ENCODE results near the gene BMP7. TPM values are rescaled to one million over a fixed set of nuclear protein-coding genes. Genes with fewer than 3 reads are reported as not detected.

Gene BMP7
- total and polyA plus RNA-seq, 2 of the 8 experiments (the other 6 are each of a cell fraction or from before 2014, with no cell fraction given): 9.2 to 14.7 TPM

- Histone ChIP-seq H2AFZ (ENCODE audit: low read length) (no peak overlapping the region), H3K18ac (ENCODE audit: extremely low read depth, low read length) (no peak overlapping the region), H2BK20ac (ENCODE audit: low read length) (no peak overlapping the region), H3K27me3 (replicated peaks in 1 of 4; ENCODE audit: control insufficient read depth in 3 of 4, extremely low read depth in 1 of 4, insufficient read depth in 3 of 4, low read length in 3 of 4) (no peaks in the 10 kb centered on the region; a peak in 2 of 7 replicates), H2BK120ac (replicated peaks; ENCODE audit: low read depth, low read length) (no peak overlapping the region), H2AK5ac (ENCODE audit: low read depth, low read length) (no peak overlapping the region), H2BK15ac (ENCODE audit: low read length) (no peak overlapping the region), H3K4me1 (replicated peaks in 1 of 4; ENCODE audit: control insufficient read depth in 3 of 4, insufficient read depth in 4 of 4, low read length in 3 of 4) (peaks cover 0 to 3% (median 0%) of the 10 kb centered on the region in 4 experiments; a peak in 1 of 7 replicates), H3K9ac (replicated peaks in 1 of 4; ENCODE audit: extremely low read depth in 1 of 4, low read depth in 3 of 4, low read length in 3 of 4) (no peak overlapping the region), H3K23ac (ENCODE audit: insufficient read length) (no peak overlapping the region), H3K4ac (replicated peaks; ENCODE audit: insufficient read length, low read depth, low read length) (no peak overlapping the region), H3K36me3 (ENCODE audit: control insufficient read depth in 2 of 4, insufficient read depth in 4 of 4, low read length in 3 of 4) (peaks cover 0 to 5% (median 0%) of the 10 kb centered on the region in 4 experiments; a peak in 1 of 8 replicates), H3K27ac (ENCODE audit: low read depth, low read length) (no peak overlapping the region), H3K79me1 (ENCODE audit: low read depth, low read length) (no peaks in the 10 kb centered on the region), H4K8ac (ENCODE audit: extremely low read depth, insufficient read depth, low read length) (no peak overlapping the region), H3K79me2 (ENCODE audit: control insufficient read depth in 1 of 2, insufficient read depth in 2 of 2, low read length in 2 of 2) (no peaks in the 10 kb centered on the region), H3K56ac (replicated peaks; ENCODE audit: insufficient read length, low read depth, low read length) (no peak overlapping the region), H4K91ac (replicated peaks; ENCODE audit: insufficient read length, low read length) (no peak overlapping the region), H2BK12ac (ENCODE audit: low read depth, low read length) (no peak overlapping the region), H3K4me3 (ENCODE audit: extremely low read depth in 1 of 4, insufficient read depth in 2 of 4, low read depth in 3 of 4, low read length in 4 of 4) (no peak overlapping the region), H3K14ac (ENCODE audit: insufficient read length) (no peak overlapping the region), H4K5ac (ENCODE audit: insufficient read length, low read depth, low read length) (no peak overlapping the region), H3K4me2 (ENCODE audit: insufficient read depth in 1 of 2, low read depth in 2 of 2, low read length in 2 of 2) (no peak overlapping the region), H2BK5ac (ENCODE audit: low read depth, low read length) (no peak overlapping the region), H3K23me2 (ENCODE audit: low read depth, low read length) (no peaks in the 10 kb centered on the region), H3K9me3 (ENCODE audit: insufficient read depth in 2 of 2, low read depth in 1 of 2, low read length in 1 of 2) (peaks cover 0 to 11% of the 10 kb centered on the region in 2 experiments; a peak in 2 of 4 replicates), H4K20me1 (replicated peaks in 1 of 2; ENCODE audit: control insufficient read depth in 1 of 2, insufficient read depth in 2 of 2, low read length in 2 of 2) (no peaks in the 10 kb centered on the region)
- no peak for FAIRE-seq
- DNase-seq (ENCODE audit: low read depth in 1 of 2, low spot score in 2 of 2): no peak
- WGBS, 2 experiments (ENCODE audit: extremely low coverage in 1 of 2, insufficient coverage in 1 of 2, insufficient read length in 1 of 2, insufficient replicate concordance in 2 of 2, low coverage in 1 of 2, low lambda C conversion rate in 2 of 2, missing lambda C conversion rate in 1 of 2): 90% methylated on average over 13 of the region's 13 CpGs; no CpG with 5 or more reads in 1 of the 2 experiments
- CTCF ChIA-PET (ENCODE audit: partially characterized antibody): no interaction called here
- POLR2A ChIA-PET (ENCODE audit: partially characterized antibody): no interaction called here
- TF ChIP-seq EZH2 (IDR thresholded peaks at IDR 0.05; ENCODE audit: low read depth, low read length, severe bottlenecking) (no peak), ATF2 (IDR thresholded peaks at IDR 0.05; ENCODE audit: low read length) (no peak), MAFK (IDR thresholded peaks at IDR 0.05; ENCODE audit: low read depth, low read length) (no peak), YY1 (IDR thresholded peaks at IDR 0.05; ENCODE audit: low read depth, low read length) (no peak), FOSL1 (IDR thresholded peaks at IDR 0.05; ENCODE audit: insufficient read depth, low read depth, low read length) (no peak), TCF12 (IDR thresholded peaks at IDR 0.05; ENCODE audit: low read depth, low read length) (no peak), JUN (IDR thresholded peaks at IDR 0.05; ENCODE audit: low read depth, low read length) (no peak), SIN3A (conservative IDR thresholded peaks at IDR 0.05 in 1 of 2, IDR thresholded peaks at IDR 0.05 in 1 of 2; ENCODE audit: low read depth in 1 of 2, low read length in 2 of 2) (no peak), HDAC6 (IDR thresholded peaks at IDR 0.05; ENCODE audit: low read depth, low read length) (no peak), KDM5A (IDR thresholded peaks at IDR 0.05; ENCODE audit: low read length) (no peak), BACH1 (IDR thresholded peaks at IDR 0.05; ENCODE audit: low read length) (no peak), TEAD4 (IDR thresholded peaks at IDR 0.05; ENCODE audit: low read depth, low read length) (no peak), ASH2L (IDR thresholded peaks at IDR 0.05; ENCODE audit: low read length) (no peak)
Observed at GRCh38 chr20:57165427-57166004, 100.9 kb downstream of the BMP7 start.

All from H1 (cell line).